ENCODE results near the gene ITPR3.

DNA sequence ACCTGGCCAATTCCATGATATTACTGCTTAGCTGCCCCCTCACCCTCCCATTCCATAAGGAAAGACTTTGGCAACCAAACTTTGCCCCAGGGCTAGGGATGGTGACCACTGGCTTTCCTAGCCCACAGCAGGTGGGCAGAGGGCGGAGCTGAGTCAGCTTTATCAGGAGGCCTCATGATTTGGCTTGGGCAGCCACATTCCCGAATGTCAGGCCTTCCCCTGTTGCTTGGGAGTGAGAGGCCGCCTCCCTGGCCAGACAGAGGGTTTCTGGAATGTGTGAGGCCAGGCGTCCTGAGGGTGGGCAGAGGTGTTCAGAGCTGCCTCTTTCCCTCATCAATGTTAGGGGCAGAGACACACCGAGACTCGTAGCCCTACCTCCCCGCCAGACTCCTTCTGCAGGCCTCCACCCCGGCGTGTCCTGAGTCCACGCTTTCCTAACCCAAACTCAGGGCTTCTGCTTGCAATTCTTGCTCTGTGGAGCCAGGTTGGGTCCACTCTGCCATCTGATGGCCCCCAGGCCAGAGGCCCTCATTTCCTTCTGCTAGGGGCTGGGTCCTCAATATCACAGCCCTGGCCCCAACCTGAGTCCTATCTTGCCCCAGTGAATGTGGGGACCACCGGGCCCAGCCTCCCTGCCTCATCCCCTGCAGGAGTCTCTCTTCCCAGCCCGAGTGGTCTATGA lies 71.1 kb downstream of the ITPR3 start:
- no peak for TF ChIP-seq POLR2A (IDR thresholded peaks at IDR 0.05)
- TF ChIP-seq, protein P1, sequence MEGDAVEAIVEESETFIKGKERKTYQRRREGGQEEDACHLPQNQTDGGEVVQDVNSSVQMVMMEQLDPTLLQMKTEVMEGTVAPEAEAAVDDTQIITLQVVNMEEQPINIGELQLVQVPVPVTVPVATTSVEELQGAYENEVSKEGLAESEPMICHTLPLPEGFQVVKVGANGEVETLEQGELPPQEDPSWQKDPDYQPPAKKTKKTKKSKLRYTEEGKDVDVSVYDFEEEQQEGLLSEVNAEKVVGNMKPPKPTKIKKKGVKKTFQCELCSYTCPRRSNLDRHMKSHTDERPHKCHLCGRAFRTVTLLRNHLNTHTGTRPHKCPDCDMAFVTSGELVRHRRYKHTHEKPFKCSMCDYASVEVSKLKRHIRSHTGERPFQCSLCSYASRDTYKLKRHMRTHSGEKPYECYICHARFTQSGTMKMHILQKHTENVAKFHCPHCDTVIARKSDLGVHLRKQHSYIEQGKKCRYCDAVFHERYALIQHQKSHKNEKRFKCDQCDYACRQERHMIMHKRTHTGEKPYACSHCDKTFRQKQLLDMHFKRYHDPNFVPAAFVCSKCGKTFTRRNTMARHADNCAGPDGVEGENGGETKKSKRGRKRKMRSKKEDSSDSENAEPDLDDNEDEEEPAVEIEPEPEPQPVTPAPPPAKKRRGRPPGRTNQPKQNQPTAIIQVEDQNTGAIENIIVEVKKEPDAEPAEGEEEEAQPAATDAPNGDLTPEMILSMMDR (IDR thresholded peaks at IDR 0.05) = no peak
